H9 (cell line): Measurements from ENCODE around the gene PDE2A. TPM values are rescaled to one million over a fixed set of nuclear protein-coding genes. Genes with fewer than 3 reads are reported as not detected.

ENCODE experiments used
- DNase-seq: peaks from one replicate; pipeline ENCODE4 v3.0.0-alpha.2; 2017
- H2AFZ ChIP-seq: one replicate; pipeline ENCODE4 v1.6.1; 2013; ENCODE audit warnings: mild to moderate bottlenecking, low read length, control low read depth, moderate library complexity
- H2AK5ac ChIP-seq: 2 replicates; pipeline ENCODE4 v1.6.1; 2013; ENCODE audit warnings: low read length, control low read depth, mixed read lengths; ENCODE audit not compliant: insufficient read length
- H2BK120ac ChIP-seq: one replicate; pipeline ENCODE4 v1.6.1; 2013; ENCODE audit warnings: low read depth, mild to moderate bottlenecking, low read length, control low read depth, inconsistent platforms; ENCODE audit not compliant: poor library complexity, severe bottlenecking
- H2BK12ac ChIP-seq: 2 replicates; pipeline ENCODE4 v1.6.1; 2013; ENCODE audit warnings: low read length, control low read depth, mixed read lengths, low read depth; ENCODE audit not compliant: insufficient read length
- H2BK15ac ChIP-seq: 2 replicates; pipeline ENCODE4 v1.6.1; 2013; ENCODE audit warnings: low read depth, low read length, control low read depth
- H2BK20ac ChIP-seq: one replicate; pipeline ENCODE4 v1.6.1; 2013; ENCODE audit warnings: low read depth, mild to moderate bottlenecking, low read length, control low read depth, inconsistent platforms; ENCODE audit not compliant: poor library complexity, severe bottlenecking
- H2BK5ac ChIP-seq: 2 replicates; pipeline ENCODE4 v1.6.1; 2013; ENCODE audit warnings: low read length, control low read depth, mixed read lengths; ENCODE audit not compliant: insufficient read length
- H3K14ac ChIP-seq: 2 replicates; pipeline ENCODE4 v1.6.1; 2013; ENCODE audit warnings: low read length, control low read depth; ENCODE audit not compliant: insufficient read depth
- H3K18ac ChIP-seq: 2 replicates; pipeline ENCODE4 v1.6.1; 2013; ENCODE audit warnings: low read depth, mild to moderate bottlenecking, mixed read lengths, low read length, control low read depth; ENCODE audit not compliant: insufficient read length
- H3K23ac ChIP-seq: 2 replicates; pipeline ENCODE4 v1.6.1; 2013; ENCODE audit warnings: low read length, control low read depth, mixed read lengths, low read depth; ENCODE audit not compliant: insufficient read length
- H3K23me2 ChIP-seq: 2 replicates; pipeline ENCODE4 v1.6.1; 2013; ENCODE audit warnings: low read depth, mild to moderate bottlenecking, mixed read lengths, low read length, control low read depth; ENCODE audit not compliant: insufficient read length, poor library complexity, severe bottlenecking
- H3K27ac ChIP-seq: 2 replicates; pipeline ENCODE4 v1.5.1; 2013; ENCODE audit warnings: low read length, control low read depth, mixed read lengths, low read depth; ENCODE audit not compliant: insufficient read length
- H3K27me3 ChIP-seq: 2 replicates; pipeline ENCODE4 v1.6.1; 2013; ENCODE audit warnings: low read length, control low read depth, inconsistent platforms; ENCODE audit not compliant: insufficient read depth
- H3K4ac ChIP-seq: 2 replicates; pipeline ENCODE4 v1.6.1; 2013; ENCODE audit warnings: low read depth, mild to moderate bottlenecking, control low read depth, inconsistent platforms, low read length, moderate library complexity
- H3K4me1 ChIP-seq: 2 replicates; pipeline ENCODE4 v1.6.1; 2013; ENCODE audit warnings: low read length, control low read depth, inconsistent platforms; ENCODE audit not compliant: insufficient read depth
- H3K4me2 ChIP-seq: 2 replicates; pipeline ENCODE4 v1.6.1; 2013; ENCODE audit warnings: low read length, control low read depth, mixed read lengths; ENCODE audit not compliant: insufficient read length, insufficient read depth
- H3K56ac ChIP-seq: 2 replicates; pipeline ENCODE4 v1.6.1; 2013; ENCODE audit warnings: low read depth, mild to moderate bottlenecking, mixed read lengths, low read length, control low read depth; ENCODE audit not compliant: insufficient read length
- H3K79me1 ChIP-seq: 2 replicates; pipeline ENCODE4 v1.6.1; 2013; ENCODE audit warnings: low read depth, mild to moderate bottlenecking, moderate library complexity, low read length, control low read depth, inconsistent platforms; ENCODE audit not compliant: insufficient read depth, poor library complexity, severe bottlenecking
- H3K79me2 ChIP-seq: 2 replicates; pipeline ENCODE4 v1.6.1; 2013; ENCODE audit warnings: low read length, control low read depth, inconsistent platforms; ENCODE audit not compliant: insufficient read depth
- H3K9ac ChIP-seq: 2 replicates; pipeline ENCODE4 v1.6.1; 2013; ENCODE audit warnings: low read length, control low read depth, mixed read lengths; ENCODE audit not compliant: insufficient read length; ENCODE audit errors: extremely low read depth
- H3K9me3 ChIP-seq: one replicate; pipeline ENCODE4 v1.6.1; 2013; ENCODE audit warnings: low read depth, low read length, inconsistent platforms; ENCODE audit not compliant: control insufficient read depth
- H3T11ph ChIP-seq: one replicate; pipeline ENCODE4 v1.6.1; 2013; ENCODE audit warnings: mild to moderate bottlenecking, low read length, control low read depth, inconsistent platforms
- H4K20me1 ChIP-seq: one replicate; pipeline ENCODE4 v1.6.1; 2013; ENCODE audit not compliant: control insufficient read depth, insufficient read length, insufficient read depth
- H4K5ac ChIP-seq: 2 replicates; pipeline ENCODE4 v1.6.1; 2013; ENCODE audit warnings: low read depth, mild to moderate bottlenecking, mixed read lengths, low read length, control low read depth; ENCODE audit not compliant: insufficient read length
- H4K8ac ChIP-seq: replicated peaks from 2 replicates; pipeline ENCODE4 v1.6.1; 2013; ENCODE audit warnings: low read length, control low read depth, mixed read lengths, low read depth; ENCODE audit not compliant: insufficient read length
- H4K91ac ChIP-seq: 2 replicates; pipeline ENCODE4 v1.6.1; 2013; ENCODE audit warnings: low read depth, mild to moderate bottlenecking, moderate library complexity, mixed read lengths, low read length, control low read depth; ENCODE audit not compliant: insufficient read length
- H3K27ac Mint-ChIP-seq, 3 experiments: 2 replicates in 2 of 3; 3 replicates in 1 of 3; pipeline ENCODE4 v1.8.0; 2020 to 2021; ENCODE audit warnings: mixed read lengths in 3 of 3, mild to moderate bottlenecking in 1 of 3, moderate library complexity in 1 of 3
- H3K27me3 Mint-ChIP-seq: 2 replicates; pipeline ENCODE4 v1.8.0; 2021; ENCODE audit warnings: low read depth, mild to moderate bottlenecking, moderate library complexity, mixed read lengths
- H3K36me3 Mint-ChIP-seq, 3 experiments: 2 replicates in 2 of 3; 3 replicates in 1 of 3; pipeline ENCODE4 v1.8.0; 2020 to 2021; ENCODE audit warnings: low read depth in 3 of 3, mixed read lengths in 3 of 3; ENCODE audit not compliant: insufficient read depth in 1 of 3
- H3K4me1 Mint-ChIP-seq, 2 experiments: 2 replicates each; pipeline ENCODE4 v1.8.0; 2020; ENCODE audit warnings: mixed read lengths in 2 of 2
- H3K4me3 Mint-ChIP-seq, 2 experiments: 2 replicates in 1 of 2; 3 replicates in 1 of 2; pipeline ENCODE4 v1.8.0; 2020 to 2021; ENCODE audit warnings: mild to moderate bottlenecking in 2 of 2, mixed read lengths in 2 of 2, moderate library complexity in 1 of 2
- H3K9me3 Mint-ChIP-seq, 2 experiments: 2 replicates in 1 of 2; 3 replicates in 1 of 2; pipeline ENCODE4 v1.8.0; 2020; ENCODE audit warnings: mild to moderate bottlenecking in 2 of 2, mixed read lengths in 2 of 2, moderate library complexity in 1 of 2
- CTCF ChIP-seq: fragments of 200-600 bp; sonication (generic); conservative IDR thresholded peaks from 3 replicates; pipeline ENCODE4 v1.8.0; 2021; ENCODE audit warnings: antibody characterized with exemption, mild to moderate bottlenecking
- WGBS: extraction: QIAGEN DNeasy Blood & Tissue Kit; methylation state at CpG from one replicate; pipeline ENCODE4 v1.1.7; 2013; ENCODE audit warnings: missing lambda C conversion rate, low lambda C conversion rate, mixed read lengths; ENCODE audit not compliant: insufficient read length; ENCODE audit errors: extremely low coverage; 5-methylcytosine and 5-hydroxymethylcytosine counted together
- total RNA-seq: library from RNA; stranded (reverse); gene quantifications from 2 replicates; pipeline ENCODE4 v1.2.1, GENCODE V29; 2021

The PDE2A gene
- total RNA-seq, 1 experiment from 2014 or later, result 3.4 TPM

- H4K91ac ChIP-seq, result no peak overlapping the region
- no peak overlapping the region for H3T11ph ChIP-seq
- no CpG with 5 or more reads among the region's 13 CpGs for WGBS
- peaks cover 17 to 54% (median 44%) of the 10 kb centered on the region in 3 experiments for H3K36me3 Mint-ChIP-seq
- no peak overlapping the region for H3K56ac ChIP-seq
- H2BK120ac ChIP-seq, result no peak overlapping the region
- TF ChIP-seq CTCF, result peak; percentile 33; the same call in 2 of the 3 replicates
- no peak overlapping the region for H2BK12ac ChIP-seq
- H4K20me1 ChIP-seq, result peaks cover 2% of the 10 kb centered on the region
- H3K4me1 Mint-ChIP-seq, result peaks cover 49 to 60% of the 10 kb centered on the region in 2 experiments
- no peak overlapping the region for H2BK15ac ChIP-seq
- no peak overlapping the region for H3K4me2 ChIP-seq
- no peak overlapping the region for H2AFZ ChIP-seq
- H3K9me3 ChIP-seq, result no peaks in the 10 kb centered on the region
- H3K4ac ChIP-seq, result no peak overlapping the region
- peaks cover 3% of the 10 kb centered on the region for H3K23me2 ChIP-seq
- no peak overlapping the region for H4K8ac ChIP-seq
- no peak overlapping the region for H3K18ac ChIP-seq
- H3K79me2 ChIP-seq, result no peaks in the 10 kb centered on the region
- H3K9me3 Mint-ChIP-seq, result no peaks in the 10 kb centered on the region
- H2BK20ac ChIP-seq, result no peak overlapping the region
- H3K27me3 ChIP-seq, result no peaks in the 10 kb centered on the region
- H4K5ac ChIP-seq, result no peak overlapping the region
- no peak overlapping the region for H3K23ac ChIP-seq
- H3K79me1 ChIP-seq, result no peaks in the 10 kb centered on the region
- no peak overlapping the region for H3K14ac ChIP-seq
- no peak overlapping the region for H3K4me3 Mint-ChIP-seq
- no peak overlapping the region for H3K27ac ChIP-seq
- H3K27me3 Mint-ChIP-seq, result no peaks in the 10 kb centered on the region
- no peak overlapping the region for H2BK5ac ChIP-seq
- DNase-seq, result no peak
- H3K4me1 ChIP-seq, result peaks cover 5% of the 10 kb centered on the region; the same call in 1 of the 2 replicates
- H3K9ac ChIP-seq, result no peak overlapping the region
- H2AK5ac ChIP-seq, result no peak overlapping the region
- H3K27ac Mint-ChIP-seq, result no peak overlapping the region
Measured at GRCh38 chr11:72704028-72704782, 30.0 kb upstream of the PDE2A start.
